Measurements from ENCODE around the gene ATRAID.

GRCh38 chr2:27251766-27252165 is 39.9 kb downstream of the ATRAID start:
- TF ChIP-seq POLR2AphosphoS5 (IDR thresholded peaks at IDR 0.05), result no peak
- TF ChIP-seq CTCF (IDR thresholded peaks at IDR 0.05), result no peak
- TF ChIP-seq POLR2A (IDR thresholded peaks at IDR 0.05), result no peak
